GM12878 (cell line): ENCODE measurements around the gene SIK3. TPM values are rescaled to one million over a fixed set of nuclear protein-coding genes. Genes with fewer than 3 reads are reported as not detected.

Source experiments
- ATAC-seq: fragments of 200-7000 bp; cut with Tn5 transposase; 3 replicates; pipeline ENCODE4 v1.9.1; 2020; ENCODE audit warnings: mild to moderate bottlenecking, moderate library complexity
- BruUV-seq: library from RNA; stranded (reverse); fragments of 400-500 nt; replicated peaks from 2 replicates; lab custom pipeline; 2021; lab: Mats Ljungman, UMichigan
- CTCF ChIA-PET: fragments of 300-600 bp; sonication (Branson Sonifier 250); formaldehyde crosslinking; extraction: SDS; loops from one replicate; lab custom pipeline; 2021; ENCODE audit warnings: inconsistent platforms; lab: Yijun Ruan, JAX
- POLR2A ChIA-PET: fragments of 350-600 bp; formaldehyde crosslinking; extraction: SDS; loops from one replicate; lab custom pipeline; 2021; ENCODE audit warnings: inconsistent platforms; lab: Charles Lee
- RAD21 ChIA-PET: fragments of 300-600 bp; sonication (Branson Sonifier 250); formaldehyde crosslinking; loops from one replicate; lab custom pipeline; 2023; ENCODE audit warnings: antibody characterized with exemption; ENCODE audit not compliant: unreplicated experiment; lab: Charles Lee
- SMC1A ChIA-PET: fragments of 300-600 bp; sonication (Branson Sonifier 250); formaldehyde crosslinking; loops from one replicate; lab custom pipeline; 2023; ENCODE audit not compliant: unreplicated experiment, uncharacterized antibody; lab: Charles Lee
- DNase-seq: peaks from one replicate; pipeline ENCODE4 v3.0.0-alpha.2; 2011; ENCODE audit warnings: low read depth, low spot score
- FAIRE-seq: peaks from 3 replicates; lab custom pipeline; 2011; peaks lifted over from hg19 to GRCh38; lab: Jason Lieb, UNC
- H2AFZ ChIP-seq: 2 replicates; pipeline ENCODE4 v1.6.0; 2011; ENCODE audit warnings: low read depth, low read length, control low read depth; ENCODE audit not compliant: control insufficient read depth
- H3K27ac ChIP-seq: 2 replicates; pipeline ENCODE4 v1.5.1; 2011; ENCODE audit warnings: control low read depth; ENCODE audit not compliant: control insufficient read depth, insufficient read depth
- H3K27me3 ChIP-seq, 2 experiments: replicated peaks in 1 of 2; 2 replicates each; pipeline versions ENCODE4 v1.6.0 to v1.6.1; 2011; ENCODE audit warnings: low read length in 1 of 2; ENCODE audit not compliant: control insufficient read depth in 2 of 2, insufficient read depth in 2 of 2
- H3K36me3 ChIP-seq, 2 experiments: 2 replicates each; pipeline ENCODE4 v1.5.1; 2011; ENCODE audit warnings: low read length in 1 of 2; ENCODE audit not compliant: control insufficient read depth in 2 of 2, insufficient read depth in 2 of 2
- H3K4me1 ChIP-seq: 2 replicates; pipeline ENCODE4 v1.6.1; 2011; ENCODE audit warnings: mild to moderate bottlenecking, low read length, moderate library complexity, mixed read lengths; ENCODE audit not compliant: control insufficient read depth, insufficient read depth
- H3K4me2 ChIP-seq: 2 replicates; pipeline ENCODE4 v1.6.0; 2011; ENCODE audit warnings: control low read depth; ENCODE audit not compliant: control insufficient read depth, insufficient read depth
- H3K4me3 ChIP-seq: fragments of 200-600 bp; sonication (generic); 2 replicates; pipeline ENCODE4 v1.5.1; 2016
- H3K79me2 ChIP-seq: 2 replicates; pipeline ENCODE4 v1.6.0; 2011; ENCODE audit warnings: low read length; ENCODE audit not compliant: control insufficient read depth, insufficient read depth
- H3K9ac ChIP-seq: 2 replicates; pipeline ENCODE4 v1.8.0; 2011; ENCODE audit warnings: low read length, control low read depth, mixed read lengths; ENCODE audit not compliant: control insufficient read depth, insufficient read depth
- H3K9me3 ChIP-seq: replicated peaks from 3 replicates; pipeline ENCODE4 v1.5.1; 2011; ENCODE audit warnings: mild to moderate bottlenecking, low read length; ENCODE audit not compliant: control insufficient read depth, insufficient read depth
- H4K20me1 ChIP-seq: 2 replicates; pipeline ENCODE4 v1.6.0; 2011; ENCODE audit not compliant: control insufficient read depth, insufficient read depth
- HSF1 ChIP-seq: fragments of 150-350 bp; IDR thresholded peaks from 2 replicates; pipeline ENCODE4 v1.6.1; 2014; ENCODE audit warnings: mild to moderate bottlenecking, low read depth, low read length
- MXI1 ChIP-seq: fragments of 150-350 bp; IDR thresholded peaks from 2 replicates; pipeline ENCODE4 v1.6.1; 2011; ENCODE audit warnings: low read depth, mild to moderate bottlenecking, inconsistent platforms, low read length, improper control_type of control experiment
- ZNF384 ChIP-seq: IDR thresholded peaks from 2 replicates; pipeline ENCODE4 v1.6.1; 2012; ENCODE audit warnings: low read depth, mild to moderate bottlenecking, low read length, improper control_type of control experiment, borderline replicate concordance
- ZSCAN29 ChIP-seq: fragments of 450-650 bp; IDR thresholded peaks from 2 replicates; pipeline ENCODE4 v1.6.1; 2017; ENCODE audit warnings: mild to moderate bottlenecking, moderate library complexity
- WGBS: methylation state at CpG from one replicate; pipeline ENCODE4 v1.1.6; 2016; ENCODE audit warnings: low lambda C conversion rate; ENCODE audit not compliant: insufficient replicate concordance, insufficient coverage; ENCODE audit errors: missing lambda C conversion rate; 5-methylcytosine and 5-hydroxymethylcytosine counted together
- in situ Hi-C: fragments of 300-500 bp; cut with MboI; formaldehyde crosslinking; loops from 9 replicates; pipeline ENCODE4 v1.14.3; 2018; ENCODE audit warnings: mixed read lengths
- intact Hi-C: fragments of 100-400 bp; cut with micrococcal nuclease; formaldehyde crosslinking; loops from one replicate; pipeline ENCODE4 v1.14.2; 2022; ENCODE audit not compliant: unreplicated experiment
- polyA plus RNA-seq, 11 experiments: library from polyadenylated mRNA; depleted of rRNA in 4 of 11; unstranded in 6 of 11; stranded (reverse) in 5 of 11; fragments of >200 nt; fragmentation: Nextera tagmentation in 4 of 11; fragmentation: Illumina TruSeq in 1 of 11; extraction: Ambion mirVana in 4 of 11; extraction: Trizol in 1 of 11; gene quantifications; 1 replicate in 1 of 11; 2 replicates in 10 of 11; pipeline versions ENCODE4 v1.2.1 to v1.2.3, GENCODE V29; 2011 to 2016; ENCODE audit warnings: inconsistent platforms in 2 of 11, missing spikeins in 2 of 11, low read depth in 1 of 11
- total RNA-seq, 4 experiments: library from RNA; depleted of rRNA in 3 of 4; stranded (reverse); fragments of >200 nt in 3 of 4; fragmentation: Illumina TruSeq in 1 of 4; extraction: Trizol in 1 of 4; gene quantifications; 2 replicates each; pipeline versions ENCODE4 v1.2.1 to v1.2.3, GENCODE V29; 2013 to 2021

SIK3 gene
- total and polyA plus RNA-seq, 10 of the 15 experiments (the other 5 are each of a cell fraction or from before 2014, with no cell fraction given) = 2.5 to 31.9 (median 11.1) TPM

DNA sequence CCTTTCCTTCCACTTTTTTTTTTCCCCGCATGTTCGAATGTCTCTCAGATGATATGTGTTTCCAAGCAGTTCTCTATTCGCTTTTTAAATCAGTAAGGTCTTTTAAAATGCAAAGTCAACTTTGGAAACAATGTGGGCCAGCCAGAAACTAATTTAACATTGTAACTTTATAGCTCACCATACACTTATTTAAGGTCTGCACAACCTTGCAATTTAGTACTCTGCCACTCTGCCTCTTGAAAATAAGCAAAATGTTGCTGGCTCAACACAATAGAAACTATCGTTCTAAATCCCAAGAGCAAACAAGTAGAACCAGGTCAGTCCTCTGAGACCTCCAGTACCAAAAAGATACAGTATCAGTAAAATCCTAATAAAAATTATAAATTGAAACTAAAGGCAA lies 109.0 kb downstream of the SIK3 start:
- BruUV-seq = no TSS peak
- H3K27ac ChIP-seq = no peak overlapping the region
- no peak overlapping the region for H2AFZ ChIP-seq
- H3K36me3 ChIP-seq = no peaks in the 10 kb centered on the region
- peaks cover 13% of the 10 kb centered on the region for H3K79me2 ChIP-seq
- DNase-seq (no peak), ATAC-seq (no peak), FAIRE-seq (no peak)
- SMC1A ChIA-PET = interaction anchor here (0.8 to 1.0 kb wide), 2 partner anchors 8 to 60 kb away, joined by 3 to 4 read pairs; no protein-coding TSS in a partner anchor
- no peak for TF ChIP-seq ZNF384
- TF ChIP-seq ZSCAN29 = no peak
- no peak for TF ChIP-seq HSF1
- no peak for TF ChIP-seq MXI1
- no peaks in the 10 kb centered on the region for H4K20me1 ChIP-seq
- no peak overlapping the region for H3K9ac ChIP-seq
- intact Hi-C loops (no loop called here), in situ Hi-C loops (no loop called here)
- no peaks in the 10 kb centered on the region for H3K9me3 ChIP-seq
- H3K4me1 ChIP-seq = peaks cover 20% of the 10 kb centered on the region
- H3K4me3 ChIP-seq = no peak overlapping the region
- RAD21 ChIA-PET = interaction anchor here (1.7 kb wide), 1 partner anchor 18 kb away, joined by 3 read pairs; no protein-coding TSS in a partner anchor
- POLR2A ChIA-PET = no interaction called here
- CTCF ChIA-PET = no interaction called here
- no peaks in the 10 kb centered on the region for H3K27me3 ChIP-seq
- 70% methylated on average over 4 of the region's 4 CpGs for WGBS
- no peak overlapping the region for H3K4me2 ChIP-seq
